DMS79 treated with DMSO at 0.1 percent for 48 hours (cell line): ENCODE measurements around the gene NR5A1.

Experiments
- DNase-seq: peaks from one replicate; lab custom pipeline; 2025; lab: John Stamatoyannopoulos, UW

NR5A1 gene

GRCh38 chr9:124480621-124480981 lies 26.6 kb downstream of the NR5A1 start:
- no peak for DNase-seq

GRCh38 chr9:124479947-124480620 lies 27.1 kb downstream of the NR5A1 start:
- no peak for DNase-seq

GRCh38 chr9:124479371-124479770 lies 27.8 kb downstream of the NR5A1 start:
- DNase-seq = no peak

- peak; percentile 7 for DNase-seq
Measured at GRCh38 chr9:124478354-124478753, 28.8 kb downstream of the NR5A1 start.

- peak; percentile 51 for DNase-seq
Measured at GRCh38 chr9:124477648-124478285, 29.4 kb downstream of the NR5A1 start.

GRCh38 chr9:124477211-124477647 lies 30.0 kb downstream of the NR5A1 start:
- DNase-seq = no peak

GRCh38 chr9:124475868-124476690 lies 31.1 kb downstream of the NR5A1 start:
- DNase-seq = no peak

GRCh38 chr9:124475158-124475867 lies 31.9 kb downstream of the NR5A1 start:
- DNase-seq = no peak

- DNase-seq = no peak
Measured at GRCh38 chr9:124474151-124474550, 33.0 kb downstream of the NR5A1 start.

GRCh38 chr9:124473310-124473709 lies 33.9 kb downstream of the NR5A1 start:
- no peak for DNase-seq

GRCh38 chr9:124472770-124473169 lies 34.4 kb downstream of the NR5A1 start:
- DNase-seq = no peak

- DNase-seq = peak; percentile 13
Measured at GRCh38 chr9:124471761-124472160, 35.4 kb downstream of the NR5A1 start.

GRCh38 chr9:124470726-124471125 lies 36.5 kb downstream of the NR5A1 start:
- DNase-seq = no peak

- no peak for DNase-seq
Measured at GRCh38 chr9:124470306-124470705, 36.9 kb downstream of the NR5A1 start.

GRCh38 chr9:124469011-124469832 lies 38.0 kb downstream of the NR5A1 start:
- DNase-seq = no peak

- no peak for DNase-seq
Measured at GRCh38 chr9:124468061-124468740, 39.0 kb downstream of the NR5A1 start.

GRCh38 chr9:124467410-124468060 lies 39.7 kb downstream of the NR5A1 start:
- no peak for DNase-seq

- DNase-seq = no peak
Measured at GRCh38 chr9:124465736-124466135, 41.5 kb downstream of the NR5A1 start.

- DNase-seq = no peak
Measured at GRCh38 chr9:124462739-124463138, 44.5 kb downstream of the NR5A1 start.

GRCh38 chr9:124458441-124458840 lies 48.8 kb downstream of the NR5A1 start:
- no peak for DNase-seq
